Hair follicular keratinocyte (primary cell): ENCODE results near the gene ZNF514. TPM values are rescaled to one million over a fixed set of nuclear protein-coding genes. Genes with fewer than 3 reads are reported as not detected.

Experiments
- total RNA-seq: library from RNA; depleted of rRNA; stranded (reverse); fragments of >200 nt; gene quantifications from 2 replicates; pipeline ENCODE4 v1.2.3, GENCODE V29; 2015

Gene ZNF514
- total RNA-seq, result 4.8 and 6.2 TPM in 2 replicates

GRCh38 chr2:95159690-95160449 lies at the start of gene ZNF514:
ZNF514 (minus strand) TSS chr2:95159848; CDS start chr2:95153253, 6,595 bp downstream.

GRCh38 chr2:95207111-95207961 lies 47.7 kb upstream of the ZNF514 start, which contains the start of gene ZNF892:
ZNF892 (plus strand) TSS chr2:95207521; CDS start chr2:95207816, 295 bp downstream.

GRCh38 chr2:95165371-95166064 lies 5.9 kb upstream of the ZNF514 start, which contains the start of gene ZNF2:
ZNF2 (plus strand) TSS chr2:95165809; CDS start chr2:95176227, 10,418 bp downstream.

GRCh38 chr2:95121407-95122196 lies 38.0 kb downstream of the ZNF514 start, which contains the start of gene MRPS5:
MRPS5 (minus strand) TSS chr2:95121808; CDS start chr2:95121791, 17 bp downstream.

Other genes with a start within 250 kb of the ZNF514 start
- gene MAL, start 134.1 kb downstream of the ZNF514 start, total RNA-seq, result 0.23 TPM in 1 of 2 replicates, not detected in the other
- gene MRPS5, start 38.0 kb downstream of the ZNF514 start, total RNA-seq, result 52.6 and 58.1 TPM in 2 replicates
- 3.2 and 3.6 TPM in 2 replicates for gene ZNF2, start 6.0 kb upstream of the ZNF514 start, total RNA-seq
- gene ZNF892, start 47.7 kb upstream of the ZNF514 start, total RNA-seq, result 2.7 and 3.1 TPM in 2 replicates
- 5.9 and 7.9 TPM in 2 replicates for gene PROM2, start 114.6 kb upstream of the ZNF514 start, total RNA-seq
- 0.72 and 1.2 TPM in 2 replicates for gene KCNIP3, start 137.5 kb upstream of the ZNF514 start, total RNA-seq
- 36.3 and 46.0 TPM in 2 replicates for gene FAHD2A, start 242.9 kb upstream of the ZNF514 start, total RNA-seq